ENCODE results near the gene LCORL. TPM values are rescaled to one million over a fixed set of nuclear protein-coding genes. Genes with fewer than 3 reads are reported as not detected.

LCORL gene
- total RNA-seq, 6 experiments from 2014 or later: 4.3 to 8.7 (median 6.2) TPM

DNA sequence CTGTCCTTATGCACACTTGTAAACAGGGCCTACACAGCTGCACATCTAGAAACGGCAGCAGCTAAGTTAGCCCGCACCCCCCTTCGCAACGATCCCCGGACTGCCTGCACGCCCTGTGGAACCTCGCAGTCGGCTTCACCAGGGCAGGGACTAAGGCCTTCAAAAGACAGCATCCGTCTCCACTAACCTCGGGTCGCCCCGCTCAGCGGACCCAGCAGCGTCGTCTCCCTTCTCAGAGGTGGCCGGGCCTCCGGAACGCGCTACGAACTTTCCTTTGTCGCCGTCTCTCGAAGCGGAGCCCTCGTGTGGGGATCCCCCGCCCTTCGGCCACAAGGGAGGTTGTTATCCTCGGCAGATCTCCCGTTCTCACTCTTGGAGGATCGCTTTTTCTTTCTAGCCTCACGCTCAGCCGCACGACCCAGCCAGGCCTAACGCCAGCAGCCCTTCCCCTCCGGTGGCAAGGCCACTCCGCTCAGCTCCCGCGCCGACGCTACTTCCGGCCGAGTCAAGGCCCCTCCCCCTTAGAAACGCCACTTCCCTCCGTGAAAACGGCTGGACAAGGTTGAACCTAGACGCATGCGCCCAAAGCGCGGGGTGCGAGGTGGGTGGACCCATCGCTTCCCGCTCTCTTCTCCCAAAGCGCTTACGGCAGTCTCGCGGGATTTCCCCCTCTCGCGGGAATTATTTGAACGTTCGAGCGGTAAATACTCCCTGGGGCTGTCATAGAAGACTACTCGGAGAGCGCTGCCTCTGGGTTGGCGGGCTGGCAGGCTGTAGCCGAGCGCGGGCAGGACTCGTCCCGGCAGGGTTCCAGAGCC is 211.1 kb downstream of the LCORL start, which contains the start of the genes DCAF16 and NCAPG:
TSS of gene DCAF16 (minus strand) at position 498 of the 818 bp plus-strand sequence. CDS start 6,616 bp downstream, outside the sequence.
TSS of gene NCAPG (plus strand) at position 720 of the 818 bp plus-strand sequence. CDS start 99 bp downstream, outside the sequence.
- TF ChIP-seq CTCF (IDR thresholded peaks at IDR 0.05) (no peak), POLR2A (IDR thresholded peaks at IDR 0.05) (peak; percentile 97)
- peak; percentile 99 to 100 (median 99) for ATAC-seq
- intact Hi-C loops (cut with DNase I): loop anchor here in 1 of 2 donors (10.0 kb wide), 1 partner anchor 774 kb away; no protein-coding TSS in a partner anchor
- DNase-seq: peak; percentile 99 to 100 (median 100)
- H3K27me3 ChIP-seq: no peaks in the 10 kb centered on the region
- WGBS (ENCODE audit: insufficient coverage, low coverage, low lambda C conversion rate, missing lambda C conversion rate): under 1% methylated on average over 37 of the region's 69 CpGs
- peaks cover 0 to 26% (median 14%) of the 10 kb centered on the region in 4 donors for H3K4me1 ChIP-seq
- H3K27ac ChIP-seq: peak within 1 kb of the TSS; percentile 78 to 93 (median 90)
- no peaks in the 10 kb centered on the region for H3K36me3 ChIP-seq
- peak within 1 kb of the TSS; percentile 73 to 86 (median 82) for H3K4me3 ChIP-seq
- no peaks in the 10 kb centered on the region for H3K9me3 ChIP-seq

DNA sequence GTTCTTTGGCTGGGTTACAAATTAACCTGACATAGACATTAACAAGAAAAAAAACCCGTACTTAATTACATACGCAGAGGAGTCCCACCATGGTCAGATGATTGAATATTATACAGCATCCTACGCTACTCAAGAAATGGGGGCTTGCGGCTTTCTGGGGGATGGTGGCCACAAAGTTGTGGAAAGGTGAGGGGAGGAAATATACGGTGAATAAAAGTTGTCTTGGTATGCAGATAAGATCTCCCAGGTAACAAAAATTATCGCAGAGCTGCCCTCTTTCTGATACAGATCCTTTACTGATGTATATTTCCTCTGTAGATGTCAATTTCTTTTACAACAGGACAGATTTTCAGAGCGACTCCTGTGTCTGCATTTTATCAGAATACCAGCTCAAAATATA is 211.9 kb downstream of the LCORL start:
- no peak for TF ChIP-seq CTCF (IDR thresholded peaks at IDR 0.05)
- Histone ChIP-seq H3K9me3 (no peaks in the 10 kb centered on the region), H3K36me3 (no peaks in the 10 kb centered on the region), H3K4me3 (peak overlapping the region; percentile 73 to 86 (median 82)), H3K4me1 (peaks cover 0 to 26% (median 14%) of the 10 kb centered on the region in 4 donors), H3K27ac (peak overlapping the region; percentile 78 to 93 (median 90)), H3K27me3 (no peaks in the 10 kb centered on the region)
- ATAC-seq (no peak), DNase-seq (no peak)
- 2% methylated on average over 7 of the region's 7 CpGs for WGBS (ENCODE audit: insufficient coverage, low coverage, low lambda C conversion rate, missing lambda C conversion rate)
- intact Hi-C loops (cut with DNase I): loop anchor here in 1 of 2 donors (10.0 kb wide), 1 partner anchor 775 kb away; no protein-coding TSS in a partner anchor

GRCh38 chr4:17807446-17807845 is 214.1 kb downstream of the LCORL start:
- intact Hi-C loops (cut with DNase I): no loop called here
- H3K4me1 ChIP-seq: peaks cover 0 to 26% (median 14%) of the 10 kb centered on the region in 4 donors

DNA sequence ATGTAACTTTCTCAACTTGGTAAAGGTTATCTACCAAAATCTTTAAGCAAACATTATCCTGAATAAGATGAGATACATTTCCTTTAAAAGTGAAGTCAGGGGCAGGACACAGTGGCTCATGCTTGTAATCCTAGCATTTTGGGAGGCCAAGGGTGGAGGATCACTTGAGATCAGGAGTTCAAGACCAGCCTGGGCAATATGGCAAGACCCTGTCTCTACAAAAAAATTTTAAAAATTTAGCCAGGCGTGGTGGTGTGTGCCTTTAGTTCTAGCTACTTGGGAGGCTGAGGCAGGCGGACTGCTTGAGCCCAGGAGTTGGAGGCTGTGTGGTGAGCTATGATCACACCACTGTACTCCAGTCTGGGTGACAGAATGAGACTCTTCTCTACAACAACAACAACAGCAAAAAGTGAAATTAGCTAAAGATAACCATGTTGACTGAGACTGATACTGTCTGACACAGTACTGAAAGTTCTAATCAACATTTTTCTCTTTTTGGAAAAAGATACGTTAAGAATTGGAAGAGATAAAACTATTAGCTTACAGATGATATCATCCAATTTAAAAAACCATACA is 215.9 kb downstream of the LCORL start:
- DNase-seq (no peak), ATAC-seq (no peak)
- no peak for TF ChIP-seq POLR2A (IDR thresholded peaks at IDR 0.05)
- Histone ChIP-seq H3K4me3 (no peak overlapping the region), H3K9me3 (no peaks in the 10 kb centered on the region), H3K27ac (no peak overlapping the region), H3K27me3 (no peaks in the 10 kb centered on the region), H3K4me1 (peaks cover 0 to 26% (median 12%) of the 10 kb centered on the region in 4 donors), H3K36me3 (peaks cover 0 to 24% (median 6%) of the 10 kb centered on the region in 4 donors)
- 85% methylated on average over 3 of the region's 3 CpGs for WGBS (ENCODE audit: insufficient coverage, low coverage, low lambda C conversion rate, missing lambda C conversion rate)
- intact Hi-C loops (cut with DNase I): no loop called here

More at GRCh38 chr4:17807446-17807845, 214.1 kb downstream of the LCORL start:
- Histone ChIP-seq H3K27me3 (no peaks in the 10 kb centered on the region), H3K36me3 (peaks cover 0 to 22% (median 6%) of the 10 kb centered on the region in 4 donors), H3K4me3 (no peak overlapping the region), H3K9me3 (no peaks in the 10 kb centered on the region), H3K27ac (no peak overlapping the region)
- ATAC-seq: no peak
- no peak for DNase-seq
- TF ChIP-seq CTCF (IDR thresholded peaks at IDR 0.05) (no peak), POLR2A (IDR thresholded peaks at IDR 0.05) (no peak)
- WGBS (ENCODE audit: insufficient coverage, low coverage, low lambda C conversion rate, missing lambda C conversion rate): 56% methylated on average over 6 of the region's 6 CpGs
